Loucy (cell line): ENCODE measurements around the gene PABPN1L.

ENCODE experiments used
- H2AFZ ChIP-seq: fragments of 200-600 bp; sonication (generic); 2 replicates; pipeline ENCODE4 v1.6.0; 2016; ENCODE audit warnings: antibody characterized with exemption, mild to moderate bottlenecking, low read length, moderate library complexity
- H3F3A ChIP-seq: fragments of 200-600 bp; 2 replicates; pipeline ENCODE4 v1.6.0; 2016; ENCODE audit warnings: antibody characterized with exemption, low read depth, mild to moderate bottlenecking
- H3K27me3 ChIP-seq: fragments of 200-600 bp; sonication (generic); 2 replicates; pipeline ENCODE4 v1.6.1; 2014; ENCODE audit warnings: low read length, mild to moderate bottlenecking; ENCODE audit not compliant: insufficient read depth, poor library complexity, severe bottlenecking
- H3K36me3 ChIP-seq: fragments of 200-600 bp; sonication (generic); 2 replicates; pipeline ENCODE4 v1.6.1; 2016; ENCODE audit warnings: low read length; ENCODE audit not compliant: insufficient read depth
- H3K4me1 ChIP-seq: fragments of 200-600 bp; sonication (generic); 2 replicates; pipeline ENCODE4 v1.5.1; 2014; ENCODE audit warnings: low read length, mild to moderate bottlenecking; ENCODE audit not compliant: insufficient read depth, poor library complexity, severe bottlenecking
- H3K4me2 ChIP-seq: fragments of 200-600 bp; sonication (generic); 2 replicates; pipeline ENCODE4 v1.6.0; 2014; ENCODE audit warnings: antibody characterized with exemption, low read length, low read depth, mild to moderate bottlenecking; ENCODE audit not compliant: poor library complexity, severe bottlenecking
- H3K4me3 ChIP-seq: fragments of 200-600 bp; sonication (generic); 2 replicates; pipeline ENCODE4 v1.5.1; 2014; ENCODE audit warnings: low read length, mild to moderate bottlenecking, mixed read lengths; ENCODE audit not compliant: poor library complexity, severe bottlenecking
- H3K79me2 ChIP-seq: fragments of 200-600 bp; sonication (generic); 2 replicates; pipeline ENCODE4 v1.6.1; 2014; ENCODE audit warnings: low read length; ENCODE audit not compliant: insufficient read depth
- H3K9ac ChIP-seq: fragments of 200-600 bp; sonication (generic); 2 replicates; pipeline ENCODE4 v1.6.0; 2014; ENCODE audit warnings: mild to moderate bottlenecking, low read depth, low read length, moderate library complexity; ENCODE audit not compliant: poor library complexity, severe bottlenecking
- H3K9me2 ChIP-seq: fragments of 200-600 bp; sonication (generic); replicated peaks from 2 replicates; pipeline ENCODE4 v1.6.1; 2016; ENCODE audit warnings: low read depth, low read length, mixed read lengths
- H3K9me3 ChIP-seq: fragments of 200-600 bp; sonication (generic); 2 replicates; pipeline ENCODE4 v1.6.1; 2014; ENCODE audit warnings: mild to moderate bottlenecking, antibody characterized with exemption, low read length, low read depth; ENCODE audit not compliant: insufficient read depth
- H4K20me1 ChIP-seq: fragments of 200-600 bp; sonication (generic); 2 replicates; pipeline ENCODE4 v1.6.0; 2014; ENCODE audit warnings: antibody characterized with exemption, low read length, mild to moderate bottlenecking; ENCODE audit not compliant: insufficient read depth, poor library complexity, severe bottlenecking
- CTCF ChIP-seq: fragments of 200-600 bp; sonication (generic); conservative IDR thresholded peaks from 2 replicates; pipeline ENCODE4 v1.5.1; 2014; ENCODE audit warnings: mild to moderate bottlenecking, antibody characterized with exemption, low read length
- EZH2phosphoT487 ChIP-seq: fragments of 200-600 bp; IDR thresholded peaks from 2 replicates; pipeline ENCODE4 v1.6.1; 2018; ENCODE audit warnings: antibody characterized with exemption, mild to moderate bottlenecking, moderate library complexity, borderline replicate concordance

PABPN1L gene

GRCh38 chr16:88912556-88912955 is 46.1 kb upstream of the PABPN1L start:
- H3K4me2 ChIP-seq, result no peak overlapping the region
- no peak overlapping the region for H3K9ac ChIP-seq
- TF ChIP-seq CTCF (no peak), EZH2phosphoT487 (no peak)
- no peak overlapping the region for H3K4me3 ChIP-seq
- no peaks in the 10 kb centered on the region for H3K9me3 ChIP-seq
- no peaks in the 10 kb centered on the region for H3K4me1 ChIP-seq
- H2AFZ ChIP-seq, result no peak overlapping the region
- H3K79me2 ChIP-seq, result peaks cover 84% of the 10 kb centered on the region; the same call in 1 of the 2 replicates
- no peaks in the 10 kb centered on the region for H3F3A ChIP-seq
- H4K20me1 ChIP-seq, result peaks cover 49% of the 10 kb centered on the region
- H3K36me3 ChIP-seq, result peaks cover 18% of the 10 kb centered on the region; the same call in 1 of the 2 replicates
- H3K27me3 ChIP-seq, result no peaks in the 10 kb centered on the region
- H3K9me2 ChIP-seq, result no peaks in the 10 kb centered on the region

GRCh38 chr16:88911946-88912310 is 45.5 kb upstream of the PABPN1L start:
- Histone ChIP-seq H3K9me3 (no peaks in the 10 kb centered on the region), H4K20me1 (peaks cover 50% of the 10 kb centered on the region), H3K27me3 (no peaks in the 10 kb centered on the region), H3K9me2 (no peaks in the 10 kb centered on the region), H3K4me2 (no peak overlapping the region), H3K79me2 (peaks cover 84% of the 10 kb centered on the region; the same call in 1 of the 2 replicates), H3K9ac (no peak overlapping the region), H3K4me1 (no peaks in the 10 kb centered on the region), H3K4me3 (no peak overlapping the region), H3F3A (no peaks in the 10 kb centered on the region), H2AFZ (no peak overlapping the region), H3K36me3 (peaks cover 18% of the 10 kb centered on the region; the same call in 1 of the 2 replicates)
- TF ChIP-seq EZH2phosphoT487 (no peak), CTCF (no peak)

GRCh38 chr16:88911136-88911945 is 44.9 kb upstream of the PABPN1L start:
- H3K4me3 ChIP-seq, result no peak overlapping the region
- no peak overlapping the region for H2AFZ ChIP-seq
- no peaks in the 10 kb centered on the region for H3K9me2 ChIP-seq
- no peaks in the 10 kb centered on the region for H3F3A ChIP-seq
- H3K27me3 ChIP-seq, result no peaks in the 10 kb centered on the region
- no peak for TF ChIP-seq CTCF
- no peak overlapping the region for H3K4me2 ChIP-seq
- H4K20me1 ChIP-seq, result peaks cover 56% of the 10 kb centered on the region
- H3K4me1 ChIP-seq, result no peaks in the 10 kb centered on the region
- no peak overlapping the region for H3K9ac ChIP-seq
- peaks cover 89% of the 10 kb centered on the region; the same call in 1 of the 2 replicates for H3K79me2 ChIP-seq
- peaks cover 18% of the 10 kb centered on the region; the same call in 1 of the 2 replicates for H3K36me3 ChIP-seq
- H3K9me3 ChIP-seq, result no peaks in the 10 kb centered on the region
